Glutamatergic neuron (in vitro differentiated cells): Measurements from ENCODE around the gene MACROD2. TPM values are rescaled to one million over a fixed set of nuclear protein-coding genes. Genes with fewer than 3 reads are reported as not detected.

Source experiments
- DNase-seq: peaks from one replicate; pipeline ENCODE4 v3.0.0; 2022
- H3K27ac Mint-ChIP-seq: one replicate; pipeline ENCODE4 v1.8.0; 2020; ENCODE audit warnings: mild to moderate bottlenecking, mixed read lengths, inconsistent platforms; ENCODE audit not compliant: unreplicated experiment
- H3K27me3 Mint-ChIP-seq: one replicate; pipeline ENCODE4 v1.8.0; 2020; ENCODE audit warnings: mild to moderate bottlenecking, moderate library complexity, mixed read lengths, inconsistent platforms; ENCODE audit not compliant: unreplicated experiment
- H3K36me3 Mint-ChIP-seq: one replicate; pipeline ENCODE4 v1.8.0; 2020; ENCODE audit warnings: mild to moderate bottlenecking, mixed read lengths, inconsistent platforms; ENCODE audit not compliant: unreplicated experiment
- H3K4me1 Mint-ChIP-seq: one replicate; pipeline ENCODE4 v1.8.0; 2020; ENCODE audit warnings: mild to moderate bottlenecking, low read depth, mixed read lengths, inconsistent platforms; ENCODE audit not compliant: unreplicated experiment
- H3K4me3 Mint-ChIP-seq: one replicate; pipeline ENCODE4 v1.8.0; 2020; ENCODE audit warnings: mild to moderate bottlenecking, mixed read lengths, inconsistent platforms; ENCODE audit not compliant: unreplicated experiment
- H3K9me3 Mint-ChIP-seq: one replicate; pipeline ENCODE4 v1.8.0; 2020; ENCODE audit warnings: mild to moderate bottlenecking, moderate library complexity, mixed read lengths, inconsistent platforms; ENCODE audit not compliant: unreplicated experiment
- CTCF ChIP-seq: fragments of 200-600 bp; sonication (generic); IDR thresholded peaks from one replicate; pipeline ENCODE4 v1.5.0; 2021; ENCODE audit not compliant: partially characterized antibody, unreplicated experiment
- total RNA-seq: library from RNA; stranded (reverse); fragmentation: NEBNext Ultra II Directional; extraction: Animal tissue kit (Norgen Biotek cat#: 25700); gene quantifications from one replicate; pipeline ENCODE4 v1.2.1, GENCODE V29; 2021; ENCODE audit not compliant: unreplicated experiment

The MACROD2 gene
- total RNA-seq, 1 donor from 2014 or later, result 8.7 TPM

- TF ChIP-seq CTCF, result no peak
- no peak for DNase-seq
- Mint-ChIP-seq H3K36me3 (no peaks in the 10 kb centered on the region), H3K27me3 (peaks cover 4% of the 10 kb centered on the region), H3K9me3 (no peaks in the 10 kb centered on the region), H3K4me1 (no peaks in the 10 kb centered on the region), H3K4me3 (no peak overlapping the region), H3K27ac (no peak overlapping the region)
These were observed 923.7 kb downstream of the MACROD2 start for GRCh38 chr20:14918976-14919375.

GRCh38 chr20:14919501-14920081 lies 924.3 kb downstream of the MACROD2 start:
- no peak for TF ChIP-seq CTCF
- Mint-ChIP-seq H3K4me1 (no peaks in the 10 kb centered on the region), H3K27me3 (peaks cover 4% of the 10 kb centered on the region), H3K36me3 (no peaks in the 10 kb centered on the region), H3K4me3 (no peak overlapping the region), H3K9me3 (no peaks in the 10 kb centered on the region), H3K27ac (no peak overlapping the region)
- DNase-seq, result no peak

- H3K36me3 Mint-ChIP-seq, result no peaks in the 10 kb centered on the region
- H3K4me3 Mint-ChIP-seq, result no peak overlapping the region
- no peak overlapping the region for H3K27ac Mint-ChIP-seq
- TF ChIP-seq CTCF, result no peak
- no peaks in the 10 kb centered on the region for H3K9me3 Mint-ChIP-seq
- peaks cover 4% of the 10 kb centered on the region for H3K27me3 Mint-ChIP-seq
- no peaks in the 10 kb centered on the region for H3K4me1 Mint-ChIP-seq
- DNase-seq, result no peak
These were observed 926.2 kb downstream of the MACROD2 start for GRCh38 chr20:14921513-14921912.

GRCh38 chr20:14922503-14923267 lies 927.4 kb downstream of the MACROD2 start:
- TF ChIP-seq CTCF, result no peak

GRCh38 chr20:14924433-14924832 lies 929.1 kb downstream of the MACROD2 start:
- H3K4me3 Mint-ChIP-seq, result no peak overlapping the region
- no peak for DNase-seq
- no peaks in the 10 kb centered on the region for H3K27me3 Mint-ChIP-seq
- no peaks in the 10 kb centered on the region for H3K9me3 Mint-ChIP-seq
- no peaks in the 10 kb centered on the region for H3K36me3 Mint-ChIP-seq
- H3K4me1 Mint-ChIP-seq, result no peaks in the 10 kb centered on the region
- no peak for TF ChIP-seq CTCF
- H3K27ac Mint-ChIP-seq, result no peak overlapping the region

More at GRCh38 chr20:14922503-14923267, 927.4 kb downstream of the MACROD2 start:
- no peak overlapping the region for H3K4me3 Mint-ChIP-seq
- no peaks in the 10 kb centered on the region for H3K4me1 Mint-ChIP-seq
- H3K27ac Mint-ChIP-seq, result no peak overlapping the region
- no peaks in the 10 kb centered on the region for H3K9me3 Mint-ChIP-seq
- no peaks in the 10 kb centered on the region for H3K36me3 Mint-ChIP-seq
- DNase-seq, result no peak
- peaks cover under 1% of the 10 kb centered on the region for H3K27me3 Mint-ChIP-seq
